Measurements from ENCODE around the gene AGL. TPM values are rescaled to one million over a fixed set of nuclear protein-coding genes. Genes with fewer than 3 reads are reported as not detected.

Gene AGL
- total RNA-seq, result 10 to 100 TPM; 18.2 to 20.0 TPM
- 10 to 100 TPM in 2 of 3 donors, 1 to 10 TPM in 1; 9.8 to 11.8 (median 11.6) TPM for polyA plus RNA-seq
- 43.3 to 77.2 (median 61.5) reads per million in 6 experiments for total RNA-seq

DNA sequence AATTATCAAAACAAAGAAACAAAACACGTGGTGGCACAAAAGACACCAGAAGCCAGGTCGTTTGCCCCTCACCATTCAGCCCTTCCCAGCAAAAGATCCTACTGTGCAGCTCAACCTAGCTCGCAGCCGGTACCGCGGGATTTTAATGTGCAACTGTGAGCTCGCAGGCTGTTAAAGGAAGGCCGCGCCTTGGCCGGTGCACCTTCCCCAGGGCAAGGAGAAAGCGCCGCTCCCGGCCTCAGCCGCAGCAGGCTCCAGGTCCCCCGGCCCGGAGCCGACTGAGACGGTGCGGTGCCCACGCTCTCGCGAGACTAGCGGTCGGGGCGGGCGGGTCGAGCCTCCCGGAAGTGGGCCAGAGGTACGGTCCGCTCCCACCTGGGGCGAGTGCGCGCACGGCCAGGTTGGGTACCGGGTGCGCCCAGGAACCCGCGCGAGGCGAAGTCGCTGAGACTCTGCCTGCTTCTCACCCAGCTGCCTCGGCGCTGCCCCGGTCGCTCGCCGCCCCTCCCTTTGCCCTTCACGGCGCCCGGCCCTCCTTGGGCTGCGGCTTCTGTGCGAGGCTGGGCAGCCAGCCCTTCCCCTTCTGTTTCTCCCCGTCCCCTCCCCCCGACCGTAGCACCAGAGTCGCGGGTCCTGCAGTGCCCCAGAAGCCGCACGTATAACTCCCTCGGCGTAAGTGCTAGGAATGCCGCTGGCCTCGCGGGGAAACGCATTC, at the start of gene AGL:
Gene AGL (plus strand): TSS at position 618 of the 715 bp plus-strand sequence. CDS start 682 bp downstream, outside the sequence.
- Mint-ChIP-seq H3K27ac (peak within 1 kb of the TSS; percentile 91 to 99 (median 97)), H3K9me3 (no peaks in the 10 kb centered on the region), H3K4me3 (peak within 1 kb of the TSS; percentile 90 to 100 (median 95)), H3K36me3 (peaks cover 3 to 26% (median 19%) of the 10 kb centered on the region in 3 donors), H3K27me3 (peaks cover 0 to 2% (median 0%) of the 10 kb centered on the region in 5 donors), H3K4me1 (peaks cover 23 to 40% (median 30%) of the 10 kb centered on the region in 4 donors)
- peak; percentile 96 for ATAC-seq
- peak; percentile 80 to 93 (median 86) for DNase-seq
- POLR2A ChIA-PET, result interaction anchor here (1.0 to 2.0 kb wide), 4 partner anchors 12 to 189 kb away, joined by 3 to 10 read pairs (median 7); partner anchors contain the start of gene SLC35A3

GRCh38 chr1:99801584-99801983, 48.6 kb upstream of the AGL start:
- no peak for DNase-seq
- POLR2A ChIA-PET, result no interaction called here
- no peak for ATAC-seq

DNA sequence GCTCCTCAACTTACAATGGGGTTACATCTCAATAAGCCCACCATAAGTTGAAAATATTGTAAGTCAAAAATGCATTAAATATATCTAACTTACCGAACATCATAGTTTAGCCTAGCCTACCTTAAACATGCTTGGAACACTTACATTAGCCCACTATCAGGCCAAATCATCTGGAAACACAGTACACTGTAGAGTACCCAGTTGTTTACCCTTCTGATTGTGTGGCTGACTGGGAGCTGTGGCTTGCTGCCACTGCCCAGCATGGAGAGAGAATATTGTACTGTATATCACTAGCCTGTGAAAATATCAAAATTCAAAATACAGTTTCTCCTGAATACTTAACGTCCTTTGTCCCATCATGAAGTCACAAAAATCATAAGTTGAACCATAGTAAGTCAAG, 43.3 kb upstream of the AGL start:
- ATAC-seq (no peak), DNase-seq (no peak)
- peaks cover 0 to 10% (median 3%) of the 10 kb centered on the region in 5 donors for H3K27me3 Mint-ChIP-seq
- H3K9me3 Mint-ChIP-seq, result no peaks in the 10 kb centered on the region
- peaks cover 0 to 6% (median 6%) of the 10 kb centered on the region in 4 donors for H3K4me1 Mint-ChIP-seq
- no peak overlapping the region for H3K4me3 Mint-ChIP-seq
- POLR2A ChIA-PET, result interaction anchor here (0.6 to 0.7 kb wide), 2 partner anchors 17 to 441 kb away, joined by 3 read pairs; no protein-coding TSS in a partner anchor
- no peaks in the 10 kb centered on the region for H3K36me3 Mint-ChIP-seq
- H3K27ac Mint-ChIP-seq, result peak overlapping the region in 1 of 10 donors; percentile 51

More at GRCh38 chr1:99801584-99801983, 48.6 kb upstream of the AGL start:
- Mint-ChIP-seq H3K4me3 (no peak overlapping the region), H3K9me3 (no peaks in the 10 kb centered on the region), H3K4me1 (no peaks in the 10 kb centered on the region), H3K27me3 (peaks cover 0 to 18% (median 6%) of the 10 kb centered on the region in 5 donors), H3K27ac (no peak overlapping the region), H3K36me3 (no peaks in the 10 kb centered on the region)

DNA sequence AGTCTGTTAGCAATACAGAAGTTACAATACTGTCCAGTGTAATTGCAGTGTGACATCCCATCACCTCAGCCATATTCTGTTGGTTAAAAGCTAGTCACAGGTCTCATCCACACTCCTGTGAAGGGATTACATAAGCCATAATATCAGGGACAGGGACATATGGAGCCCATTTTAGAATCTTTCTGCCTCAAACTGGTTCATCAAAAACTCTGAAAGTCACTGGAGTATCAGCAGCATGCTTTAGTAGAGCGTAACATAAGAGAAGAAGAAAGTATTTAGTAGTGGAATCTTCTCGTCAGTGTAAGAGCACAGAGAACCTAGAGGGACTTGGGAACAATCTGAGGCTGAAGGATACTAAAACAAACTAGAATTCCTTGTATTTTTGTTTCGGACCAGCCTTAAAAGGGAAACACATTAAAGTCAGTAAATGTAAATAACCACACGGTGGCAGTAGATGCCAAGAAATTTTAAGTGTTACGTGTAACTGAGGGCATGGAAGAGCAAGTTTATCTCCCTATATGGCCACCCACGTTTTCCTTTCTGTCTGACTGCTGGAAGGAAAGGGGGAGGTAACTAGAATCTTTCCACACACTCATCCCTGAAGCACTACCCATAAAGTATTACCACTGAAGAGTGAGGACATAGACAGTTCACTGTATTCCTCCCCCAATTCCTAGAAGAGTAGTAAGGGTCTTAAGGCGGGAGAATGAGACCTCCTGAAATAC, 41.6 kb upstream of the AGL start:
- H3K27me3 Mint-ChIP-seq, result peaks cover 4 to 13% (median 7%) of the 10 kb centered on the region in 5 donors
- H3K9me3 Mint-ChIP-seq, result no peaks in the 10 kb centered on the region
- no peaks in the 10 kb centered on the region for H3K36me3 Mint-ChIP-seq
- no peak overlapping the region for H3K4me3 Mint-ChIP-seq
- peak; percentile 70 to 84 for ATAC-seq
- POLR2A ChIA-PET, result no interaction called here
- peak in 7 of 10 donors; percentile 10 to 66 (median 59) for DNase-seq
- peaks cover 0 to 6% (median 6%) of the 10 kb centered on the region in 4 donors for H3K4me1 Mint-ChIP-seq
- no peak overlapping the region for H3K27ac Mint-ChIP-seq

GRCh38 chr1:99811075-99811474, 39.1 kb upstream of the AGL start:
- ATAC-seq (no peak), DNase-seq (no peak)
- H3K4me1 Mint-ChIP-seq, result peaks cover 0 to 6% (median 6%) of the 10 kb centered on the region in 4 donors
- H3K4me3 Mint-ChIP-seq, result no peak overlapping the region
- H3K9me3 Mint-ChIP-seq, result no peaks in the 10 kb centered on the region
- POLR2A ChIA-PET, result no interaction called here
- peaks cover 4 to 15% (median 10%) of the 10 kb centered on the region in 5 donors for H3K27me3 Mint-ChIP-seq
- H3K36me3 Mint-ChIP-seq, result no peaks in the 10 kb centered on the region
- peak overlapping the region in 1 of 10 donors; percentile 52 for H3K27ac Mint-ChIP-seq

- no peaks in the 10 kb centered on the region for H3K36me3 Mint-ChIP-seq
- peaks cover 4 to 18% (median 10%) of the 10 kb centered on the region in 5 donors for H3K27me3 Mint-ChIP-seq
- no peak overlapping the region for H3K27ac Mint-ChIP-seq
- ATAC-seq (no peak), DNase-seq (no peak)
- H3K9me3 Mint-ChIP-seq, result no peaks in the 10 kb centered on the region
- peaks cover 0 to 6% (median 6%) of the 10 kb centered on the region in 4 donors for H3K4me1 Mint-ChIP-seq
- no peak overlapping the region for H3K4me3 Mint-ChIP-seq
- POLR2A ChIA-PET, result no interaction called here
These were observed 38.4 kb upstream of the AGL start for GRCh38 chr1:99811747-99812146.

GRCh38 chr1:99814373-99814900, 35.7 kb upstream of the AGL start:
- Mint-ChIP-seq H3K4me1 (no peaks in the 10 kb centered on the region), H3K27me3 (peaks cover 3 to 15% (median 5%) of the 10 kb centered on the region in 5 donors), H3K9me3 (no peaks in the 10 kb centered on the region), H3K27ac (no peak overlapping the region), H3K36me3 (no peaks in the 10 kb centered on the region), H3K4me3 (no peak overlapping the region)
- POLR2A ChIA-PET, result no interaction called here
- ATAC-seq, result no peak
- no peak for DNase-seq

DNA sequence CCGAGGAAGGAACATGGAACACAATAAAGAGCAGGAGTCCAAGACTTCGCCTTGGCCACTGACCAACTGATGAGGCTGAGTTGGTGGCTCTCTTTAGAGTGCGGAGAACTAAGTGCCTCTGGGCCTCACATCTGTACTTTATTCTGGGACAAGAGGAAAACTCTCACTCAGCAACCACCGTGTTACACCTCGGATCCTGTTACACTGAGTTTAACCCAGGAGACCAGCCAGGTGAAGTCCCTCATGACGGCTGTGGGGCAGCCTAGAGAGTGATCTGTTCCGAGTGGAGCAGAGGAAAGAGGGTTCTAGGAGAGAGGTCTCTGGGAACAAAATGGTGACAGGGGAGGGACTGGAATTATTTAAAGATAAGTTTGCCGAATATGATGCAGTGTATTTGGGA, 33.5 kb upstream of the AGL start:
- no peak for DNase-seq
- Mint-ChIP-seq H3K4me3 (no peak overlapping the region), H3K9me3 (no peaks in the 10 kb centered on the region), H3K27me3 (peaks cover 3 to 15% (median 5%) of the 10 kb centered on the region in 5 donors), H3K27ac (no peak overlapping the region), H3K36me3 (no peaks in the 10 kb centered on the region), H3K4me1 (peaks cover 0 to 11% (median 5%) of the 10 kb centered on the region in 4 donors)
- ATAC-seq, result no peak
- POLR2A ChIA-PET, result no interaction called here

DNA sequence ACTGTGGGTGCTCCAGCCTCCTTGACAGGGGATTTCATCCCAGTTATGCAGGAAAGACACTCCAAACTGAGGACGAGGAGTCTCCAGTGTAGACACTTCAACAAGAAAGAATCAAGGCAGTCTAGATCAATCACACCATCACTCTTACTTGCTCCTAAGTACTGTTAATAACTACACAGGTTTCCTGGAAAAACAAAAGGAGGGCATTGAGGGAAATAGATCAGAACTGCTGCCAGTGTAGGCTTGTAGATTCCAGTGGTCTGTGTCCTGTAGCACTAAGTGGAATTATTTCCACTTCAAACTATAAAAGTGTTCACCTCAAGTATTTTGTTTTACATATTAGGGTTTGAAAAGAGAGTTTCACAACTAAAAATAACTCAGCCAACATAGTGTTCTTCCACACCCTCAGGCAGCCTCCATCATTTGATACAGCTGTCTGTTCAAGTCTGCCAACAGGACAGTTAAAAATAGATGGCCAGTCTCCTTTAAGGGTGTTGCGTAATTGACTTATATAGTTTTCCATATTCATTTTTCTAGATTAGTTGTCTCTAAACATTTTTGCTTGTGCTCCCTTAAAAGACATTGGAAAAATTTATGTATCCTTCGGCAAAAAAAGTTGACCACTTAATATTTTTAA, 32.0 kb upstream of the AGL start:
- POLR2A ChIA-PET, result interaction anchor here (1.0 kb wide), 1 partner anchor 10 kb away, joined by 3 read pairs; no protein-coding TSS in a partner anchor
- Mint-ChIP-seq H3K4me3 (no peak overlapping the region), H3K27ac (no peak overlapping the region), H3K9me3 (no peaks in the 10 kb centered on the region), H3K27me3 (peaks cover 2 to 9% (median 2%) of the 10 kb centered on the region in 5 donors), H3K36me3 (no peaks in the 10 kb centered on the region), H3K4me1 (peaks cover 2 to 15% (median 9%) of the 10 kb centered on the region in 4 donors)
- no peak for ATAC-seq
- DNase-seq, result no peak

DNA sequence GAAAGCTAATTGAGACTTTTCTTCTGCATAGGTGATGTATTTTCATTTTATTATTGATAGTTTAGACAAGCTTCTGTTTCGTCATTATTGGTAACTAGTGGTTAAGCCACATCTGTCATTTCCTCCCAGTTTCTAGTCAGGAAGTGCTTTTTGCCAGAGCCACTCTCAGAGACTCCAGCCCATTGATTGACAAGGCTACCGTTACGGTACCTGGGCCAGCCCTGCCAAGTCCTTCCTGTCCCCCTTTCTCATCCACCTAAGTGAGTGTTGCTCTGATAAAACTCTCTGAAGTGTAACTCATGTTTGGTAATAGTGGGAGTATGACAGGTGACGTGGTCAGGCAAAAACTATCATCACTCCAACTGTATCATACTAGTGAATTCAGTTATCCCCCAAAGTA, 29.6 kb upstream of the AGL start:
- DNase-seq, result peak in 3 of 10 donors; percentile 6 to 31 (median 14)
- Mint-ChIP-seq H3K27ac (peak overlapping the region in 5 of 10 donors; percentile 10 to 76 (median 55)), H3K9me3 (peaks cover 0 to 6% (median 0%) of the 10 kb centered on the region in 9 donors), H3K36me3 (peaks cover 0 to 6% (median 5%) of the 10 kb centered on the region in 3 donors), H3K27me3 (peaks cover 0 to 7% (median 2%) of the 10 kb centered on the region in 5 donors), H3K4me1 (peaks cover 2 to 15% (median 9%) of the 10 kb centered on the region in 4 donors), H3K4me3 (peak overlapping the region in 3 of 10 donors; percentile 4 to 65 (median 26))
- POLR2A ChIA-PET, result no interaction called here
- ATAC-seq, result peak in 1 of 2 donors; percentile 36

GRCh38 chr1:99825098-99825497, 25.1 kb upstream of the AGL start:
- Mint-ChIP-seq H3K36me3 (peaks cover 0 to 6% (median 5%) of the 10 kb centered on the region in 3 donors), H3K4me1 (peaks cover 2 to 13% (median 8%) of the 10 kb centered on the region in 4 donors), H3K27me3 (peaks cover 0 to 10% (median 2%) of the 10 kb centered on the region in 5 donors), H3K27ac (peak overlapping the region in 1 of 10 donors; percentile 19), H3K4me3 (no peak overlapping the region), H3K9me3 (peaks cover 0 to 6% (median 0%) of the 10 kb centered on the region in 9 donors)
- DNase-seq (no peak), ATAC-seq (no peak)
- POLR2A ChIA-PET, result no interaction called here

GRCh38 chr1:99825702-99826101, 24.5 kb upstream of the AGL start:
- peaks cover 1 to 9% (median 4%) of the 10 kb centered on the region in 4 donors for H3K4me1 Mint-ChIP-seq
- POLR2A ChIA-PET, result no interaction called here
- H3K4me3 Mint-ChIP-seq, result no peak overlapping the region
- DNase-seq, result no peak
- H3K36me3 Mint-ChIP-seq, result peaks cover 0 to 6% (median 5%) of the 10 kb centered on the region in 3 donors
- H3K9me3 Mint-ChIP-seq, result peaks cover 0 to 6% (median 0%) of the 10 kb centered on the region in 9 donors
- ATAC-seq, result no peak
- H3K27ac Mint-ChIP-seq, result no peak overlapping the region
- H3K27me3 Mint-ChIP-seq, result peaks cover 0 to 10% (median 2%) of the 10 kb centered on the region in 5 donors
